Inflammatory macrophage treated with lipopolysaccharide for 1 hour (primary cell): ENCODE measurements around the gene DQX1.
"Not testable (repeated sequence)": the region's sequence is repeated elsewhere in the genome, so short reads cannot be mapped to it uniquely, and the experiment has no call there.

Experiments used
- DNase-seq, 2 donors: peaks; one replicate each; pipeline ENCODE4 v3.0.0-alpha.2; 2020 to 2022

DQX1 gene

GRCh38 chr2:74491648-74492544 is 34.1 kb downstream of the DQX1 start:
- no peak for DNase-seq

- no peak for DNase-seq
Observed at GRCh38 chr2:74489906-74490305, 36.1 kb downstream of the DQX1 start.

DNA sequence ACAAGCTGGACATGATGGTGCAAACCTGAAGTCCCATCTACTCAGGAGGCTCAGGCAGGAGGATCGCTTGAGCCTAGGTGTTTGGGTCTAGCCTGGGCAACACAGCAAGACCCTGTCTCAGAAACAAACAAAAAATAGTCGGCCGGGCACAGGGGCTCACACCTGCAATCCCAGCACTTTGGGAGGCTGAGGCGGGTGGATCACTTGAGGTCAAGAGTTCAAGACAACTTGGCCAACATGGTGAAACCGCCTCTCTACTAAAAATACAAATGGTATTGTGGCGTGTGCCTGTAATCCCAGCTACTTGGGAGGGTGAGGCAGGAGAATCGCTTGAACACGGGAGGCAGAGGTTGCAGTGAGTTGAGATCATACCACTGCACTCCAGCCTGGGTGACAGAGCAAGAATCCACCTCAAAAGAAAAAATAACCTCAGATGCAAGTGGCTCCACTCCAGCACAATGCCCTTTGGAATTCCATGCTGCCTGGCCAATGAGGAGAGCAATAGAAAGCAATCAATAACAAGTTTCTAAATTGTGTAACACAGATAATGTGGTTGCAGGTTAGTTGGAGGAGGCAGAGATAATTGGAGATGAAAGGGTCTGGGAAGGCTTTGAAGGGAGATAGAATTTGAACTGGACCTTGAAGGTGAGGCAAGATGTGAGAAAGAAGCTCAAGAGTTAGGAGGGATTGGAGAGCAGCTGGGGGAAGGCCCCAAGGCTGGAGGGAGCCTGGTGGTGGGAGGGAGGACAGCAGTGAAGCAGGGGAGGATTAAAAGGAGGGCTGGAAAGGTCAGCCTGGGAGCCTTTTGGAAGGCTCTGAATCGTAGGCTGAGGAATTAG is 37.2 kb downstream of the DQX1 start:
- DNase-seq, result no peak

DNA sequence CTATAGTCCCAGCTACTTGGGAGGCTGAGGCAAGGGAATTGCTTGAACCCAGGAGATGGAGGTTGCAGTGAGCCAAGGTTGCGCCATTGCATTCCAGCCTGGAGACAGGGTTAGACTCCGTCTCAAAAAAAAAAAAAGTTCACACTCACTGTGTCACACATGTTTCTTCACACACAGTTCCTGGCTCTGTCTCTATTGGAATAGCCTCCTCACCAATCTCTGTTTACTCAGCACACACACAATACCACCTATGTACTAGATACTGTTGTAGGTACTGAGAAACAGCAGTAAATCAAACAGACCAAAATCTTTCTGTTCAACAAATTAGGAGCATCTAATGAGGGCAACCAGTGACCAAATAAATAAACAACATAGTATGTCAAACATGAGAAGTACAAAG is 39.9 kb downstream of the DQX1 start:
- DNase-seq, result no peak

GRCh38 chr2:74483675-74484164 is 42.3 kb downstream of the DQX1 start:
- DNase-seq, result not testable (repeated sequence)

DNA sequence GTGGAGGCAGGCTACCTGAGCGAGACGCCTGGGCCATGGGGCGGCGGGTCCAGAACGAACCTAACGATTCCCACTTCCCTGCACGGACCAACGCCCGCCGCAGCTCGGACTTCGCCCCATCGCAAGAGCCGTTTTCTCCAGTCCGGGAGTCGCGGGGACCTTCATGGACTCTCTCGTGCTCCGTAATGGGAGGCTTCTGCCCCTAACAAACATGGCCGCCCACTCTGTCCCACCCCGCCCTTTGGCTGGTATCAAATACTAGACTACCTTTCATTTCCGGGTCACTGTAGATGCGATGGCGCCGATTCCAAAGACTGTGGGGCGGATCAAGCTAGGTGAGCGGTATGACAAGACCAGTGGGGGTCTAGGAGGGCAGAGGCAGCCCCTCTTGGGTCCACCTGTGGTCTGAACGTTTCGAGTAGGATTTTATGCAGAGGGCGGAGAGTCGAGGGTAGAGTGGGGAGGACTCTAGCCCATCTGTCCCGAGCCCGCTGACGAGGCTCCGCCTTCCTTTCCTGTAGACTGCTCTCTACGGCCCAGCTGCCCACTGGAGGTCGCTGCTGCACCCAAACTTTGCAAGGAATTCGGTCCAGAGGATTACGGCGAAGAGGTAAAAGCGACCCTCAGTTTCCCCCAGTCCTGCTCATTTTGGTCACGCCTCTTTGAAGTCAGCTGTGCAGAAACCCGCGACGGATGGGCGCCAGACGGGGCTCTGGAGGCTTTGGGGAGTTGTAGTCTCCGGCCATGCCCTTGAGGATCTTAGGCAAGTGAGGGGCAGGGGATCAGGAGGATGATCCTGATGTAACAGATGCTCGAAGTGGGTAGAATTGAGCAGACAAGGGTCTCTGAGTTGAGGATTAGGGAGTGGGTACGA is 43.0 kb downstream of the DQX1 start, which contains the start of the genes CCDC142 and TTC31:
TSS of gene CCDC142 (minus strand) at position 198 of the 874 bp plus-strand sequence. CDS start at position 37, 161 bp downstream.
TSS of gene TTC31 (plus strand) at position 281 of the 874 bp plus-strand sequence. CDS start at position 296, 15 bp downstream.
- peak; percentile 95 for DNase-seq

DNA sequence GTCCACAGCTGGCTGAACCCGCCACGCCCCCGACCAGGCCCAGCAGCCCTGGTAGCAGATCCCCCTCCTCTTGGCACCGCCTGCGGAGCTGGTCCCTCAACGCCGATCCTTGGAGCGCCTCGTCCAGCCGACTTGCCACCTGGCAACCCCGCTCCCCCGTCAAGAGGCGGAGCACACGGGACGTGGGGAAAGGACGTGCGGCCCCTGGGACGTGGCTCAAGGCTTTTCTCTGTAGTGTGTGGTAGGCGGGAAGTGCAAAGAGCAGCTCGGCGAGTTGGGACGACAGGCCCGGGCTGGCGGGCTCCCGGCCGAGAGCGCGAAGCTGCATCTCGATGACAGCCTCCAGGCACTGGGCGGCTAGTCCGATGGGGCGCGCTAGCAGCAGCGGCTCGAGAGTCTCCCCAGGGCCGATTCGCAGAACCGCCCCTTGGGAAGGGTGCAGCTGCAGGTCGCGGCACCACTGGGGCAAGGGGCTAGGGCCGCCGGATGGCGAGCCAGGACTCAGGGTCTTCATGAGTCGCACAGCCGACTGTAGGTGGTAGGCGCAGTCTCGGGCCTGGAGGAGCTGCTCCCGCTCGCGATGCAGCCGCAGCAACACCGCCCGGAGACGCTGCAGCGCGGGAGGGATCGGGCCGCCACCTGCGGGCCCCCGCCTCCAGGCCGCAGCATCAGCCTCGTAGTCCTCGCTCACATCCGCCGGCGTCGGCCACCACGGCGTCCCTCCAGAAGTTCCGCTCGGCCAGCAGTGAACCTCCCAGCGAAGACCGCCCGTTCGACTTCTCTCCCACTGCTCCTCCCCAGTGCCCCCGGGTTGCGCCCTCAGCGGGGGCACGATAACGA is 43.9 kb downstream of the DQX1 start:
- DNase-seq, result peak in 1 of 2 donors; percentile 36

DNA sequence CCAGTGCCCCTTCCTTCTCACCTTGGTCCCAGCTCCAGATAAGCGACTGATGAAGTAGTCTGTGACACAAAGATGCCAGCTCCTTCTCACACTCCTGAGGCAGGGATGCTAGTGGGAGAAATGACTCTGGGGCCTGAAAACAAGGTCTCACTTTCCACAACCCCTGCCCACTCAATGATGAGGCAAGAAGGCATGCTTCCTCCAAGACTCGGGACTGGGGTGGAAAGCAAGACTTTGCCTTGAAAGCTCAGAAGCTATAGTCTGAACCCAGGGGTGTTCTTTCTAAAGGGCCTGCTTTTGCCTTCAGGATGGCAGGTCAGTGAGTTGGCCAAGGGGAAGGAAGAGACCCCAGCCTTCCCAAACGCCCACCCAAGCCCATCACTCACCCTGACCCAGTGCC is 44.6 kb downstream of the DQX1 start:
- DNase-seq, result peak; percentile 66 to 81

GRCh38 chr2:74474899-74475298 is 51.1 kb downstream of the DQX1 start:
- no peak for DNase-seq

GRCh38 chr2:74474481-74474880 is 51.5 kb downstream of the DQX1 start:
- no peak for DNase-seq

- no peak for DNase-seq
Observed at GRCh38 chr2:74472945-74473258, 53.1 kb downstream of the DQX1 start.

GRCh38 chr2:74472086-74472944 is 53.7 kb downstream of the DQX1 start, which contains the start of gene MRPL53:
TSS of gene MRPL53 (minus strand) at chr2:74472680. CDS start at chr2:74472660, 20 bp downstream.
- DNase-seq, result peak; percentile 88 to 95

DNA sequence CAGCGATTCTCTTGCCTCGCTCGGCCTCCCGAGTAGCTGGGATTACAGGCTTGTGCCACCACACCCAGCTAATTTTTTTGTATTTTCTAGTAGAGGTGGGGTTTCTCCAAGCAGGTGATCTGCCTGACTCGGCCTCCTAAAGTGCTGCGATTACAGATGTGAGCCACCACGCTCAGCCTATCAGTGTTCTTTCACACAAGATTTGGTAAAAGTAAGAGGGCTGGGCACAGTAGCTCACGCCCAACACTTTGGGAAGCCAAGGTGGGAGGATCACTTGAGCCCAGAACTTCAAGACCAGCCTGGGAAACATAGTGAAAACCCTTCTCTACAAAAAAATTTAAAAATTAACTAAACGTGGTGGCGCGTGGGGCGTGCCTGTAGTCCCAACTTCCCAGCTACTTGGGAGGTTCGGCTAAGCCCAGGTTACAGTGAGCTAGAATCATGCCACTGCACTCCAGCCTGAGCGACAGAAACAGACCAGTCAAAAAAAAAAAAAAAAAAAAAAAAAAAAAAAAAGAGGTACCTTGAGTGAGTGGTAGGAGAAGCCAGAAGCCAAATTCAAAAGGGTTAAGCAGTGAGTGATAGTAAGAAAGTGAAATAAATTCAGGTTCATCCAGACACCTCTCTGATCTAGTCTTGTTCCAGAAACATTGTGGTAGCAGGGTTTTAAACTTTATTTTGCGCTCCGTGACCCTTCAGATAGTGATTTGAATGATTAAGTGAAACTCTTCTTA is 54.5 kb downstream of the DQX1 start:
- DNase-seq, result no peak

DNA sequence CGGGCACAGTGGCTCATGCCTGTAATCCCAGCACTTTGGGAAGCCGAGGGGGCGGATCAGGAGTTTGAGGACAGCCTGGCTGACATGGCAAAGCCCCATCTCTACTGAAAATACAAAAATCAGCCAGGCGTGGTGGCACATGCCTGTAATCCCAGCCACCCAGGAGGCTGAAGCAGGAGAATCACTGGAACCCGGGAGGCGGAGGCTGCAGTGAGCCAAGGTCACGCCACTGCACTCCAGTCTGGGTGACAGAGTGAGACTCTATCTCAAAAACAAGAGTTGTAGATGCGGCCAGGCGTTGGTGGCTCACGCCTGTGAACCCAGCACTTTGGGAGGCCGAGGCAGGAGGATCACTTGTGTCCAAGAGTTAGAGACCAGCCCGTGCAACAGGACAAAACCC is 55.3 kb downstream of the DQX1 start:
- DNase-seq, result not testable (repeated sequence)
